Coronary artery (tissue), 2 donors: ENCODE results near the gene TSPAN4.

Source experiments
- DNase-seq: peaks from one replicate; pipeline ENCODE4 v3.0.0-alpha.2; 2017; ENCODE audit warnings: low spot score
- H3K27ac ChIP-seq, 2 donors: fragments of 200-600 bp; sonication (generic); one replicate each; pipeline ENCODE4 v1.5.1; 2016 to 2019
- H3K4me3 ChIP-seq: fragments of 200-600 bp; sonication (generic); 2 replicates; pipeline ENCODE4 v1.5.1; 2016; ENCODE audit warnings: mild to moderate bottlenecking, moderate library complexity
- CTCF ChIP-seq: fragments of 200-600 bp; sonication (generic); IDR thresholded peaks from one replicate; pipeline ENCODE4 v1.5.1; 2019; ENCODE audit warnings: antibody characterized with exemption

TSPAN4 gene

DNA sequence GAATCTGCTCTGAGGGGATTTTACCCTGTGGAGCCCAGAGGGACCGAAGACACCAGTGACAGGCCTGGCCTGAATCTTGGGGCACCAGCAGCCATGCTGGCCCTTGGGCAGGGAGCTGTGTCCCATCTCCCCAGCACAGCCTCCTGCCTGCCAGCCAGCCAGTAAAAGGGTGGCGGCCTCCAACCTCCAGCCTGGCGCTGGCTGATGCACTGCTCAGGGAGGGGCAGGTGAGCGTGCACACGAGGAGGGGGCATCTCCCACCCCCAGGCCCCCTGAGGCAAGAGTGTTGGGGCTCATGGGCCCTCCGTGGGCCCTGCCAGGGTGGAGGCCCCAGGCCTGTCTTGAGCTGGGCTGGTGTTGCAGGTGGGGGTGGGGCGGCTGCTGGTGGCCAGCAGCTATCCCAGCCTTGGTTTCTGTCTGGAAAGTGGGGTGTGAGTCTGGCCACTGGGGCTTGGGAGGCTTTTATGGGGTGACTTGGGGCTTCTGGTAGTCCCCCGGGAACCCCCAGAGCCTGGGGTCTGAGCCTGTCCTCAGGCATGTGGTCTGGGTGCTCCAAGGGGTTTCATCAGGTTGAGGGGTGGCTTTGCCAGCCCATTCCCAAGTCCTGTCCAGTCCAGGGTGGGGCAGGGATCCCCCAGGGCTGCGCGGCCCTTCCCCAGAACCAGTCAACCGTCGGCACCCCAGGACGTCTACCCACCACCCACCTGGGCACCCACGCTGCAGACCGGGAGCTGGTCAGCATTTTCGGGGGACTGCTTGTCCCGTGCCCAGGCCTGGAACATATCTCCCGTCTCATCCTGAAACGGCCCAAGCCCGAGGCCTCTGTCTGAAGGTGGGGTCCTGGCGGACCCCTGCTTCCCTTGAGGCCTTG, 17.8 kb downstream of the TSPAN4 start:
- no peak for TF ChIP-seq CTCF
- Histone ChIP-seq H3K4me3 (no peak overlapping the region), H3K27ac (peak overlapping the region in 1 of 2 donors; percentile 39)
- DNase-seq, result no peak

GRCh38 chr11:861105-861479, 18.4 kb downstream of the TSPAN4 start:
- Histone ChIP-seq H3K27ac (no peak overlapping the region), H3K4me3 (no peak overlapping the region)
- no peak for DNase-seq
- TF ChIP-seq CTCF, result no peak

DNA sequence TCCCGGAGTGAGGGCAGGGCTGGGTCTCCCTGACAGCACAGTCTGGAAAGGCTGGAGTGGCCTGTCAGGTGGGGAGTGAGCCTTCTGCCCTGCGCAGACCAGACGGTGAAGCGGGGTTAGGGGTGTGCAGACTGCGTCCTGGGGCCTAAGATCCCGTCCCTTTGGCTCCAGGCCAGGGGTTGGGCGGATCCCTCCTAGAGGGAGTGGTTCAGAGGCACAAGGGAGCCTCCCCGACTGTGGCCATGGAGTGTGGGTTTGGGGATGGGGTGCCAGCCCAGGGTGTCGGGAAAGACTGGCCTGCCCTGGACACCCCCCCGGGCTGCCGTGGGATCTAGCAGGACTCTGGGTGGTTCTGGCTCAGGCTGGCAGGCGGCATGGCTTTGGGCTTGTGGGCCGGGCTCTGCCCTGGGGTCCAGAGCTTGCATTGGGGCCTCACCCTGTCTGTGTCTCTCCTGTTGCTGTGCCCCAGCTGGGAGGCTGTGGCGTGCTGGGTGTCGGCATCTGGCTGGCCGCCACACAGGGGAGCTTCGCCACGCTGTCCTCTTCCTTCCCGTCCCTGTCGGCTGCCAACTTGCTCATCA, 19.5 kb downstream of the TSPAN4 start:
- DNase-seq, result no peak
- Histone ChIP-seq H3K4me3 (no peak overlapping the region), H3K27ac (peak overlapping the region in 1 of 2 donors; percentile 31)
- TF ChIP-seq CTCF, result no peak

- Histone ChIP-seq H3K27ac (peak overlapping the region in 1 of 2 donors; percentile 31), H3K4me3 (no peak overlapping the region)
- no peak for TF ChIP-seq CTCF
- DNase-seq, result no peak
Observed at GRCh38 chr11:862696-863022, 20.0 kb downstream of the TSPAN4 start.

- H3K27ac ChIP-seq, result no peak overlapping the region
- TF ChIP-seq CTCF, result no peak
- no peak for DNase-seq
Observed at GRCh38 chr11:863023-863909, 20.6 kb downstream of the TSPAN4 start.

DNA sequence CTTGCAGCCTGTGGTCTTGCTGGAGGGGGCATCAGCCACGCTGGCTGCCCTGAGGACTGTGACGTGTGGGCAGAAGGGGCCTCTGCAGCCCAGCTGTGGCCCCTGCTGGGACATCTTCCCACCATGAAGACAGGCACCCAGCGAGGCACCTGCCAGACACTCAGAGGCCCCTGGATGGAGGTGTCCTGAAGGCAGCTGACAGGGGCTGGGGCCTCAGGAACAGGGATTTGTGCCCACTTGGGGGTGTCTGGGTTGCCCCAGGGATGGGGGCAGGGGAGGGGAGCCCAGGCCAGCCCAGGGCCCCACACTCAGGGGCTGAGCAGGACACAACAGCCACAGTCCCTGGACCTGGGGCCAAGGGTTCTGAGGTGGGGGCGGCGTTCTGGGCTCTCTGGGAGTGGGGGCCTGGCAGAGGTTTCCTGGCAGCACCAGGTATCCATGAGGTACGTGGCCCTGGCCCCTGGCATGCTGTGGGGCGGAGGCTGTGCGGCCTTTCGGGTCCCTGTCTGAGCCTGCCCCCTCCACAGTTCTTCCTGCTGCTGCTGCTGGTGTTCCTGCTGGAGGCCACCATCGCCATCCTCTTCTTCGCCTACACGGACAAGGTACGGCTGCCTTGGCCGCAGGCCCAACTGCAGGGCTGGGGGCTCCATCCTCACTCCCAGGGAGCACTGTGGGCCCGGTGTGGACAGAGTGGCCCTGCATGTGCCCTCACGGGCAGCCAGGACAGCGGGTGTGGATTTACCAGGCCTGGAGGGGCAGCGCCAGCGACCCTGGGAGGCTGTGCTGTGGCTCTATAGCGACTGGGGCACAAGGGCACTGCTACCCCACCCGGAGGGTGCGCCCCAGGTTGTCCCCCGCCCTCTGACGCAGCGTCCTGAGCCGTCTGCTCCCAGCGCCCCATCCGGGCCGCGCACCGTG, 21.5 kb downstream of the TSPAN4 start:
- no peak for DNase-seq
- Histone ChIP-seq H3K27ac (no peak overlapping the region), H3K4me3 (no peak overlapping the region)
- TF ChIP-seq CTCF, result no peak

More at GRCh38 chr11:863023-863909, 20.6 kb downstream of the TSPAN4 start:
- H3K4me3 ChIP-seq, result no peak overlapping the region
